EL (cell line): ENCODE data around the gene VKORC1.
A peak's percentile ranks its signal among the peaks of the same experiment; 100 is the strongest.
"Not testable (repeated sequence)": the region's sequence is repeated elsewhere in the genome, so short reads cannot be mapped to it uniquely, and the experiment has no call there.

Source experiments
- DNase-seq: peaks from one replicate; pipeline ENCODE4 v3.0.0-alpha.2; 2016

Gene VKORC1

DNA sequence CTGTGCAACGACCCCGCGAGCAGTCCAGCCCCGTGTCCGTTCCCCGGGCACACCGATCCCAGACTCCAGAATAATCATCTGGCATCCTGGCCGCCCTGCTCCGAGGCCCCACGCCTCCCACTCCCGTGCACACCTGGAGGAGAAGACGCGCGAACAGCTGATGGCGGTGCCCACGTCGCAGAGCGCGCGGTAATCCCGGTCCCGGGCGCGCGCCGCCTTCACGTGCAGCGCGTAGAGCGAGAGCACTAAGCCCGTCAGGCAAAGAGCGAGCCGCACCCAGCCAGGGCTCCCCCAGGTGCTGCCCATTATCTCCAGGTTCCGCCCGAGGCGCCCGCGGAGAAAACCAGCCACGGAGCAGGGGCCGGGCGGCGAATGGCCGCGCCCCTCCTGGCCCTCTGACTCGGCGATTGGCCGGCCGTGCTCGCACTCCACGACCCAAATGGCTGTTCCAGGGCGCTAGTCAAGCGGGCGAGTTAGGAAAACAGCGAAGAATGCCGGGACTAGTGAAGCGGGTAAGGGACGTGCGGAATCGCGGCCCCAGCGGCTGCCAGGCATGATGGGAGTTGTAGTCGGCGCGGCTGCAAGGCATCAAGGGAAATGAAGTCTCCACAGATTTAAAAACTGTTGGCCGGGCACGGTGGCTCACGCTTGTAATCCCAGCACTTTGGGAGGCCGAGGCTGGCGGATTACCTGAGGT lies at the start of gene VKORC1:
Gene VKORC1 (minus strand): TSS at position 374 of the 697 bp plus-strand sequence. CDS start 68 bp downstream, at position 306.
- DNase-seq, result peak; percentile 98

DNA sequence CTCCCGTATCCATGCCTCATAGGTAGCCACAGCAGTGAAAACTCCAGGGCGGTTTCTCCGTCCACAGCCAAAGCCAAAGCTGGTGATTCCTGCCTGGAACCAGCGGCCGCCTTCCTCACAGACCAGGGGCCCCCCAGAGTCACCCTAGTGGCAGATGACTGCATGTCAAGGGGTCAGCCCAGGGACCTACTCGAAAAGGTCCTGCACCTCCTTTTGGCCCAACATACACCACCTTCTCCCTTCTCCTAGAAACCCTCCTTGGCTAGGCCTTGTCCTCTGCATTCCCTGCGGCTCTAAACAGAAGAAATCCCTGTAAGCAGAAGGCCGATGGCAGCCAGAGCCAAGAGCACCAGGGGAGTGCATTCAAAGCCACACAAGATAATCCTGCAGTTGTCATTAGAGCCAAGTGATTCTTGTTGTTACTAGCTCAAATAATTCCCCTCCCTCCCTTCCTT lies 49.1 kb upstream of the VKORC1 start:
- DNase-seq, result no peak

DNA sequence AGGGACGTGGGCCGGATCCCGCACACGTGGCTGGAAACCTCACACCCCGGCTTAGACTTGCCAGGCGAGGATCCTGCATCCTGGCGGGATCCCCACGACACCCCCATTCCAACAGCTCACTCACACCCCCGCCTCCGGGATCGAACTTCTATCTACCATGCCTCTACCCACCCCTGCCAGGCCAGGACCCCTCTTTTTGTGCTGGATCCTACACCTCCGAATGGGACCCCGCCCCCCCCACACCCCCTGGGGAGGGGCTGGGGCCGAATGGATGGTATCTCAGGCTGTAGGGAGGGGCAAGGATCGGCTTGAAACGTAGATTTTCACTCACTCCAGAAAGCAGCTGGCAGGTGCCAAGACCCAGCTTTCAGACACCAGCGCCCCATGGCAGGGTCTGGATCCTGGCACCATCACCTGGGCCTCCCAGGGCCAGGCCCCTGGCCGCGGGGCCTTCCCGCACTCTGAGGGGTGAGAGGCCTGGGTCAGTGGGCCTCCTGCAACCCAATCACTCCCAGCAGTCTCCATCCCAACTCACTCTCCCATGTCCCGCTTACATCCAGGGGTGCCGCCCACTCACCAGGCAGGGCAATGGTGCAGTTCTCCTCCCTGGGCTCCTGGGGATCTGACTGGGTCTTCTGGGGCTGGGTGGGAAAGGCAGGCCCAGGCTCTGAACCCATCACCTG lies 48.6 kb upstream of the VKORC1 start:
- DNase-seq, result no peak

DNA sequence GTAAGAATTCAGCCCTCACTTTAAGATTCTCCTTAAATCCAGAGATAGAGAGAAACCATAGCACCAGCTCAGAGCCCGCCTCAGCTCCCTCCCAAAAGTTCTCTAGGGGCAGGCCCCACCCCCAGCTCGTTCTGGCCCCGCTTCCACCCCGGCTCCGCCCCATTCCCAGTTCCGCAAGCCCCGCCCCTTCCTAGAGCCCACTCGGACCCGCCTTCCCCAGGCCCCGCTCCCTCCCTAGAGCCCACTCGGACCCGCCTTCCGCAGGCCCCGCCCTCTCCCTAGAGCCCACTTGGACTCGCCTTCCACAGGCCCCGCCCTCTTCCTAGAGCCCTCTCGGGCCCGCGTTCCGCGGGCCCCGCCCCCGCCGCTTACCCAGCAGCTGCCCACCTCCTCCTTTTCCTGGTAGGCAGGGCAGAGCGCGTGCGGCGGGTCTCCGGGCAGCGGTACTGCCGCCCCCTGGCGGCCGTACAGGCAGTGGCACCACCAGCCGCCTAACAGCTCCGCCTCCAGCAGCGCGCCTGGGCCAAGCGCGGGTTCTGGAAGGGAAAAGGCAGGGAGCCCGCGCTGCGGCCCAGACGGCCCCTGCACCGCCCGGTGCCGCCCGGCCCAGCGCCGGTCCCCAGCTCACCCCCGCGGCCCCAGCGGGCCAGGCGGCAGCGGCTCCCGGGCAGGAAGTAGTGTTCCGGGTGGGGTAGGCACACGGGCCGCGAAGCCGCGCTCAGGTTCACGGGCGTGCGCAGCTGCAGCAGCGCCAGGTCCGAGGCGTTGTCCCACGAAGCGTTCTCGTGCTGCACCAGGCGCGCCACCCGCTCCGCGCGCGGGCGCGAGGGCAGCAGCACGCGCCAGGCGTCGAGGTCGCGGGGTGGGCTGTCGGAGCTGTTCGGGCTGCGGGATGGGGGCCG lies 47.8 kb upstream of the VKORC1 start:
- DNase-seq, result peak; percentile 99

DNA sequence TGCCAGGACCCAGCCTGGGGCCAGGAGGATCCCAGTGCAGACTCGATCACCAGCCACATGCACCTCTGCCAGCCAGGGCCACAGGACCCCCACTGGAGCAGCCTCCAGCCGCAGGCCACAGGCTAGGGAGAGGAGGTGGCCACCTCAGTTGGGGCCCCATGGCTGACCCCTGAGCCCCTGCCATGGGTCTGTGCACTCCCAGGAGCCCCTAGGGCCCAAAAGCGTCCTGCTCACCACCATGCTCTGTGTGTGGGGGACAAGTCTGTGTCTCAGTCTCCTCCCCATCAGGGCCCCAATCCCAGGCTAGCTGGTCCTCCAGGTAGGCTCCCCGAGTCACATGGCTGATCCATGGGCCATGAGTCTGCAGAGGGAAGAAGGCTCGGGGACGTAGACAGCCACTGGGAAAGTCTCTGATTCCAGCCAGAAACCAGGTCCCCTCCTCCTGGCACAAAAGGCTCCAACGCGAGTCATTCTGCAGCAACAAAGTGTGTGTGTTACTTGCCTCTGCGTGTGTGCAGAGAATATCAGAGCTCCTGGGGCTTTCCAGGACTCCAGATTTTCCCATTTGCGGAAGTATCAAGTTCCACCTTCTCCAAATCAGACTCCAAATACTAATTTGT lies 47.0 kb upstream of the VKORC1 start:
- no peak for DNase-seq

DNA sequence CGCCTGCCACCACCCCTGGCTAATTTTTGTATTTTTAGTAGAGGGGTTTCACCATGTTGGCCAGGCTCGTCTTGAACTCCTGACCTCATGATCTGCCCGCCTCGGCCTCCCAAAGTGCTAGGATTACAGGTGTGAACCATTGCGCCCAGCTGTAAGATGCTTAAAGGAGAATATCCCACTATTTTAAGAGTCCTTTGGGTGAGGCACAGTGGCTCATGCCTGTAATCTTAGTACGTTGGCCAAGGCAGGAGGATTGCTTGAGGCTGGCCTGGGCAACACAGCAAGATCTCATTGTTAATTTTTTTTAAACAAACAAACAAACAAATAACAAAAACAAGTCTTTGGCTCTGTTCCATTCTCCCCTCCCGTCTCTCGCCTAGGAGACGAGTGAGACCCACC lies 46.5 kb upstream of the VKORC1 start:
- DNase-seq, result not testable (repeated sequence)

DNA sequence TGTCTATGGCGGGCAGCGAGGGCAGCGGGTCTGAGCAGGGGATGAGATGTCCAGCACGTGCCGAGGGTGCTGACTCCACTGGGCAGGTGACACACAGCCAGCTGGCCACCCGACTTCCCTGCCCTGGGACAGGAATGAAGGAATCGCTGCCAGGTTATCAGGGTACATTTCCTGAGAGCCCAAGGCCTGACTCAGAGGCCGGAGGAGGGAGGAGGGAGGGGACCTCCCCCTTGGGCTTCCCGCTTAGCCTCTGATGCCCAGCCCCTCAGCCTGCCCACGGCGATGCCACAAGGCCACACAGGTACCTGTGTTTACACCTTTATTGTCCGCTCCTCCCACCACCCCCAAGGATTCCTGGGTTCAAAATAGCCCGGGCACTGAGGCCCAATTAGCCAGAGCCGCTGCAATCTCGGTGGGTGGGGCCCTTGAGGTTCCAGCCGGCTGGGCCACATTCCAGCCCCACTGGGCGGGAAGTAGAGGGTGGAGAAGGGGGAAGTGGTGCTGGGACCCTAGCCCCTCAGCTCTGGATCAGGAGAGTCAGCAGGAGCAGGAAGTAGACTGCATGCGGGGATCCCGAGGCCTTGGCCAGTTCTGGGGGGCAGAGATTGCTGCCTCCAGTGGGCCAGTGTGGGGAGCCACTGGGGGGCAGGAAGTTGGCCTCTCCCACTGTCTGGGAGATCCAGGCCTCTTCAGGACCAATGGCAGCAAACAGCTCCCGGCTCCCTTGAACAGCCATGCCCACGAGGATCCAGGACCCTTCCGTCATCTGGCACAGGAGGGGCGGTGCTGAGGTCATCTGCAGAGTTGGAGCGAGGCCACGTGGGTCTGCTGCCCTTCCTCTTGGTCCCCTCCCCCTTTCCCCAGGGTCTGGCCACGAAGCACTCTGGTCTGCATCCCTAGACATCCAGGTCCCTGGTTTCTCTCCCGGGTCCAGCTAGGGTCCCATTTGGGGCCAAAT lies 44.3 kb upstream of the VKORC1 start:
- peak; percentile 89 for DNase-seq

DNA sequence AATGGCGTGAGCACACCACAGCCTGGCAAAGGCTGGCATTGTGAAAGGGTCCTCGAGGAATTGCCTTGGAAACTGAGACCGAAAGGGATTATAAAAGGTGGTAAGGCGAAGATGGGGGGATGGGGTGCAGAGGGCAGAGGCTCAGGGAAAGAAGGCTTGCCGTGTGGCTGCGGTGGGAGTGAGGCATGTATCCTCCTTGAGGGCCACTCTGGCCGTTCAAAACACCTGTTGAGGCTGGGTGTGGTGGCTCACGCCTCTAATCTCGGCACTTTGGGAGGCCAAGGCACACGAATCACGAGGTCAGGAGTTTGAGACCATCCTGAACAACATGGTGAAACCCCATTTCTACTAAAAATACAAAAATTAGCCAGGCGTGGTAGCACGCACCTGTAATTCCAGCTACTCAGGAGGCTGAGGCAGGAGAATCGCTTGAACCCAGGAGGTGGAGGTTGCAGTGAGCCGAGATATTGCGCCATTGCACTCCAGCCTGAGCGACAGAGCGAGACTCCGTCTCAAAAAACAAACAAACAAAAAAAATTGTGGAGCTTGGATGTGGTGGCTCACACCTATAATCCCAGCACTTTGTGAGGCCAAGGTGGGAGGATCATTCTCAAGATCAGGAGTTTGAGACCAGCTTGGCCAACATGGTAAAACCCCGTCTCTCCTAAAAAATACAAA lies 42.4 kb upstream of the VKORC1 start:
- not testable (repeated sequence) for DNase-seq

DNA sequence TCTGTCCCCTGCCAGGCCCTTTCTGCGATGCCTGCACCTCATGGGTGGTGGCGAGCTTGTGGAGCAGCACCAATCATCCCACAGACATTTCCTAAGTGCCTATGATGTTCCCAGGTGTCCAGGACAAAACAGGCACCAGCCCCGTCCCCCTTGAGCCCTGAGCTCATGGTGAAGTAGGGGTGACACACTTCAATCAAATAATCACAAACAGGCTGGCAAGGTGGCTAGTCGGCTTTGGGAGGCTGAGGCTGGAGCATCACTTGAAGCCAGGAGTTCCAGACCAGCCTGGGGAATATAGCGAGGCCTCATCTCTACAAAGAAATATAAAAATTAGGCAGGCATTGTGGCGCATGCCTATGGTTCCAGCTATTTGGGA lies 41.7 kb upstream of the VKORC1 start:
- no peak for DNase-seq

DNA sequence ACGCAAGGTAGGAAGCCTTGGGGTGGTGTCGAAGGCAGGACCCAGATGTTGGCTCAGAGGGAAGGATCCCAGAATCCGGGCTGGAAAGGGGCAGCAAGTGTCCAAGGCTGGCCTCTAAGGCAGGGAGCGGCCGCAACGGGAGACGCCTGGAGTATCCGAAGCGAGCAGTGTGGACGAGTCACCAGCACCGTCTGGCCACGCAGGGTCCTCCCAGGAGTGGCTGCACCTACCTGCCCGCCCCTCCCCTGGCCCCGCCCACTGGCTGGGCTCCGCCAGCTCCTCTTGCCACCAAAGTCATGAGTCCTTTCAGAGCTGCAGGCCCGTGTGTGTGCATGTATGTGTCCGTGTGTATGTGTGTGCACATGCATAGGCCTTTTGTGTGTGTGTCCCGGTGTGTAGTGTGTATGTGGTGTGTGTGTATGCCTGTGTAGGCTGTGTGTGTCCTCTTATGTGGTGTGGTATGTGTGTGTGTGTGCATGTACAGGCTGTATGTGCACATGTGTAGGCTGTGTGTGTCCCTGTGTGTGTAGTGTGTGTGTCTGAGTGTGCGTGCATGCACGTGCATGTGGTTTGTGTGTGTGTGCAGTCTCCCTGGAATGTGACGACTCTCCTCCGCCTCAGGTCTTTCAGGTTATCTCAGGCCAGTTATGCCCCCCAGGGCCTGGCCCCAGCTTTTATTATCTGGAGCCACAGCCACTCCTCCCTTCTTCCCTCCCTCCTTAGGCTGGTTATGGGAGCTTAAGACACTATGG lies 41.1 kb upstream of the VKORC1 start, which contains the start of gene PRSS8:
Gene PRSS8 (minus strand): TSS at position 193 of the 752 bp plus-strand sequence. CDS start 229 bp downstream, outside the sequence.
- DNase-seq, result no peak

DNA sequence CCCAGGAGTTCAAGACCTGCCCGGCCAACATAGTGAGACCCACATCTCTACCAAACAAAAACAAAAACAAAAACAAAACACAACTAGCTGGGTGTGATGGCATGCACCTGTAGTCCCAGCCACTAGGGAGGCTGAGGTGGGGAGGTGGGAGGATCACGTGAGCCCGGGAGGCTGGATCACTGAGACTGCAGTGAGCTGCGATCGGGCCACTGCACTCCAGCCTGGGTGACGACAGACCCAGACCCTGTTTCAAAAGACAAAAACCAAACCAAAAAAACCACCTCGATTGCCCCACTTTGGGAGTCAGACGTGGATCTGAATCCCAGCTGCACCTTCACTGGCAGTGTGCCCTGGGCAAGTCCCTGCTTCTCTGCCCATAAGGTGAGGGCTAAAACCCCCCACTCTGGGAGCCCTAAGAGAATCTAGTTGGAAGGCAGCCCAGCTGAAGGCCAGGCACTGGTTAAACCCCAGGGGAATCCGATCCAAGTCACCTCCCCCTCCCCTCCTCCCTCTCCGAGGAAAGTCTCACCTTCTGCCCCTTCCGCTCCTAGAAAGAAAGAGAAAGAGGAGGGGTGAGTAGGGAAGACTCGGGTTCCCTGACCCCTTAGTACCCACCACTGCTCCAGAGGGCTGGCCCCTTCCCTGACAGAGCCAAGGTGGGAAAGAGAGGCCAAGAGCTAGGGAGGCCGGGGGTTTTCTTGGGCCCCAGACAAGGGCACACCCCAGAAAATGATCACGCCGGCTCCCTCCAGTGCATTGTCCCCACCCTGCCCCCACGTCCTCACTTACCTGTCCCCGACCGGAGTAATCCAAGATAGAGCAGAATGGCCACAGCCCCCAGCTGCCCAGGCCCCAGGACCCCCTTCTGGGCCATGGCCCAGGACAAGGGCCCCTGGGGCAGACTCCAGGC lies 40.3 kb upstream of the VKORC1 start:
- no peak for DNase-seq

DNA sequence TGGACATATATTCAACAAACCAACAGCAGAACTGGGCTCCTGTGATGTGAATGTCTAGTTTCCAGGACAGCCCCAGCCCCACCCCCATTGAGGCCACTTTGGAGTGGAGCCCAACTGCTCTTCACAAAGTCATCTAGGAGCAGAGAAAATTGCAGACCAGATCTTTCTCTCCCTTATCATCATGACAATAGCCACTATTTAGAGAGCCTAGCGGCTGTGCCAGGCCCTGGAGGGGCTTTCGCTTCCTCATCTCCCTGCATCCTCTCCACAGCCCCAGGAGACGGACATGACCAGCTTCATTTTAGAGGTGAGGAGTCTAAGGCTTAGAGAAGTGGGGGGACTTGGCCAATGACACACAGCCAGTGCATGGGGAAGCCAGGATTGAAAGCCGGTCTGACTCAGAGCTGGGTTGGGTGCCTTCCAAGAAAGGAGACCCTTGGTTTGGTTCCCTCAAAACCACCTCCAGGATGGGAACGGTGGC lies 39.5 kb upstream of the VKORC1 start:
- no peak for DNase-seq

DNA sequence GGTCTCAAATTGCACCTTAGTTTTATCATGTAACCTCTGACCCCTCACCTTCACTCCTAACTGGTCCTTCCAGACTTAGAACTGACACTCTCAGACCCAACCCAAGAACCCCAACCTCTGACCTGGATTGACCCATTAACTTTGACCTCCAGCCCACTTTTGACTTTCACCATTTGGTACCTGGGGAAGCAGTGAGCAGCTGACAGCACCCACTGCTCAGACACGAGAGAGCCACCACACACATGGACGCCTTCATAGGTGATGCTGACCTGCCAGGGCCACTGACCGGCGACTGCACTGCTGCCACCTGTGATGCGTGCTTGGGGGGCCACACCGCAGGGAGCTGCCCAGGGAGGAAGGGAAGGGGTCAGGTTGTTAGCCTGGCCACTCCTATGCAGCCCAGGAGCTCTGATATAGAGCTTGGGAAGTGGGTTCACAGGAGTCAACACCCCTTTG lies 38.5 kb upstream of the VKORC1 start:
- DNase-seq, result no peak

DNA sequence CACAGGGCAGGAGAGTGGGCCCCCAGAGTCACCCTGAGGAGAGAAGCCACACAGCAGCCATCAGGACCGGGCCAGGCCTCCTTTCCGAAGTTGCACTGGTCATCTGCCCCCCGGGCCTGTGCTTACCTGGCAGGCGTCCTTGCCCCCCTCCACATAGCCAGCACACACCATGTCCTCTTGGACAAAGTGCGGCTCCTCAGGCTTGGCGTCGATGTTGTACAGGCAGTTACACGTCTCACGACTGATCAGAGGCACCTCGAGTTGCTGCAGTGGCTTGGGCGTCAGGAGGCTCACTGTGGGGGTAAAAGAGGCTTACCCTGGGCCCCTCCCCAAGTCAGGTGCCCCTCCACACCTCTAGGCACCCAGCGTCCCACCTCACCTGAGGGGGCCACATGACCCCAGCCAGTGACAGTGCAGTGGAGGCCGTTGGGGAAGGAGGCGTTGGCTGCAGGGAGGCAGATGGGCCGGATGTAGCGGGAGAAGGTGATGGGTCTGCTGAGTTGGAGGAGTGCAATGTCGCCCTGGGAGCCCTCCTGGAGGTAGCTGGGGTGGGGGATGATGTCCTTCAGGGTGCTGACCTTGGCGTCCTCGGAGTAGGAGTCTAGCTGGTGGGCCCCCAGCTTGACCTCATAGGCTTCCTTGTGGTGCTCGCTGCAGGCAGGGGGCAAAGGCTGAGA lies 37.8 kb upstream of the VKORC1 start:
- DNase-seq, result no peak

DNA sequence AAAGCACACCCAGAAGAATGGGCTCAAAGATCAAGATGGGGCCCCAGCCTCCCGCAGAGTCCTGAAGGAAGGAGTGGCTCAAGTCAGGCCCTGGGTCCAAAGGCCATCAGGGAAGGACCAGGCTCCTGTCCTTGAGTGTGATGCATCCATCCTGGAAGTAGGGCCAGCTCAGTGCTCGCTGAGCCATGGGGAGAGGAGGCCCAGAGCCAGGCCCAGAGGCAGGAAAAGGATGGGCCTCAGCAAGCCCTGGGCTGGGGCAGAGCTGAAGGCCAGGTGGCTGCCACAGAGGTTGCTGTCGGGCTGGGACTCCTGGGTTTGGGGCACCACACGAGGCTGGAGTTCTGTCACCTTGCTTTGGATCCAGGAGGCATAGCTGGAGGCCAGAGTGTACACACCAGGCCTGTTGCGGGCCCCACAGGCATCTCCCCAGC lies 37.3 kb upstream of the VKORC1 start:
- DNase-seq, result no peak

DNA sequence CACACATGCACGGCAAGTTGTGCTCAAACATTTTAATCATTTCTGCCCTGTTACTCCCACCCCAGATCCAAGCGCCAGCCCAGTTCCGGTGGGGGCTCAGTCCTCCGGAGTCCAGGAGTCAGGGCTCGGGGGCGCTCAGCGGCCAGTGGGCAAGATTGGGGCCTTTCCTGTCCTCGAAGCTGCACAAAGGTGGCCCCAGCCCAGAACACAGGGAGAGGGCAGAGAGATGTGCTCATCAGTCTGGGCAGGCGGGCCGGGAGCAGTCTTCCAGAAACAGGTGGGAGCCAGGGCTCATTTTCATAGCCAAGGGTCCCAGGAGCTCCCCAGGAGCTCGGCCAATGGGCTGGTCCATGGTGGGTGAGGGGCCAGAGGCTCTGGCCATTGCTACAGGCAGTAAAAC lies 36.8 kb upstream of the VKORC1 start:
- no peak for DNase-seq

DNA sequence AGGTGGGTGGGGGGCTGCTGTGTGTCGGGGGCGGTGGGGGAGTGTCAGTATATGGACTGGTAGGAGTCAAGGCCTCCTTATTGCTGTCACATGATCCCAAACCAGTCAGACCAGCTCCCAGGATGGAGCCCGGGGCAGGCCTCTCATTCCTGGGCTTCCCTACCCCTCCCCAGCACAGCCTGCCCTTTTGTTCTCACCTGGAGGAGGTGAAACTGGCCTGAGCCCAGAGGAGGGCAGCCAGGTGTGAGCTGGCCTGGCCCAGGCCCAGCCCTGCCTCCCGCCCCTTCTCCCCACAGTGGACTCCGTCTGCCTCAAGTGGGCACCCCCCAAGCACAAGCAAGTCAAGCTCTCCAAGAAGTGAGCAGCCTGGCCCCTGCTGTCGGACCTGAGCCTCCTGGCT lies 36.3 kb upstream of the VKORC1 start:
- DNase-seq, result no peak

DNA sequence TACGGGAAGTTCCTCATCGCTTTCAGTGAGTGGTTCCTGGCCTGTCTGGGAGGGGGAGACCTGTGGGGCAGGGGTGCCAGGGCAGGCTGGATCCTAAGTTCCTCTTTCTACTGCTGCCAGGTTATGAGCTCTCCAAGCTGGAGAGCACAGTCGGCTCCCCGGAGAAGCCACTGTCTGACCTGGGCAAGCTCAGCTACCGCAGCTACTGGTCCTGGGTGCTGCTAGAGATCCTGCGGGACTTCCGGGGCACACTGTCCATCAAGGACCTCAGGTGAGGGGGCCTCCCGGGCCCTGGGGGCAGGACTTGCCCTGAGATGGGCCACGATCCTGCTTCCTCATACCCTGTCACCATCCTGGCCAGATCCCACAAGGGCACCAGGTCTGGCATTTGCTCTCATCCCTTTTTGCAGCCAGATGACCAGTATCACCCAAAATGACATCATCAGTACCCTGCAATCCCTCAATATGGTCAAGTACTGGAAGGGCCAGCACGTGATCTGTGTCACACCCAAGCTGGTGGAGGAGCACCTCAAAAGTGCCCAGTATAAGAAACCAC lies 35.8 kb upstream of the VKORC1 start:
- DNase-seq, result no peak
